AG04449 (cell line): ENCODE results near the gene ULK4.

Experiments
- CTCF ChIA-PET: fragments of 350-600 bp; formaldehyde crosslinking; extraction: SDS; loops from one replicate; lab custom pipeline; 2021; ENCODE audit warnings: antibody characterized with exemption; lab: Yijun Ruan, JAX
- POLR2A ChIA-PET: fragments of 400-600, 350-600 bp; formaldehyde crosslinking; extraction: SDS; loops from one replicate; lab custom pipeline; 2020; ENCODE audit warnings: antibody characterized with exemption, inconsistent platforms; lab: Yijun Ruan, JAX
- DNase-seq: peaks from one replicate; pipeline ENCODE4 v3.0.0-alpha.2; 2010; ENCODE audit warnings: low read depth, low spot score
- H3K4me3 ChIP-seq: 2 replicates; pipeline ENCODE4 v1.5.1; 2011; ENCODE audit warnings: low read depth, mild to moderate bottlenecking, control low read depth, low read length
- TF ChIP-seq, protein P1 (sequence below): IDR thresholded peaks from one replicate; pipeline ENCODE4 v1.5.1; 2011; ENCODE audit warnings: mild to moderate bottlenecking, moderate library complexity, low read length, control low read depth, inconsistent platforms; ENCODE audit not compliant: insufficient read depth; ENCODE audit errors: missing control alignments

The ULK4 gene

DNA sequence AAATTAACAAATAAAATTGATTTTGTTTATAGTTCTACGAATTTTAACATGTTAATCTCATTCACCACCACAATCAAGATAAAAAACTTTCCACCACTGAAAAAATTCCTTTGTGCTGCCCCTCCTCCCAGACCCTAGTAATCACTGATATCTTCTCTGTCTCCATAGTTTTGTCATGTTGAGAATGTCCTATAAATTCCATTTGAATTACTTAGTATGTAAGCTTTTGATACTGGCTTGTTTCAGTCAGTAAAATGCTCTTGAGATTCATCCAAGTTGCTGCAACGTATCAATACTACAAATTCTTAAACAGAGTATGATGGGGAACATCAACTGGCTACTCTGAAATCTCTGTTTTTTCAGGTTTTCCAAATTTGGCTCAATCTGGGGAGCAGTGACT, 633.0 kb downstream of the ULK4 start:
- POLR2A ChIA-PET, result no interaction called here
- H3K4me3 ChIP-seq, result no peak overlapping the region
- TF ChIP-seq, protein P1, sequence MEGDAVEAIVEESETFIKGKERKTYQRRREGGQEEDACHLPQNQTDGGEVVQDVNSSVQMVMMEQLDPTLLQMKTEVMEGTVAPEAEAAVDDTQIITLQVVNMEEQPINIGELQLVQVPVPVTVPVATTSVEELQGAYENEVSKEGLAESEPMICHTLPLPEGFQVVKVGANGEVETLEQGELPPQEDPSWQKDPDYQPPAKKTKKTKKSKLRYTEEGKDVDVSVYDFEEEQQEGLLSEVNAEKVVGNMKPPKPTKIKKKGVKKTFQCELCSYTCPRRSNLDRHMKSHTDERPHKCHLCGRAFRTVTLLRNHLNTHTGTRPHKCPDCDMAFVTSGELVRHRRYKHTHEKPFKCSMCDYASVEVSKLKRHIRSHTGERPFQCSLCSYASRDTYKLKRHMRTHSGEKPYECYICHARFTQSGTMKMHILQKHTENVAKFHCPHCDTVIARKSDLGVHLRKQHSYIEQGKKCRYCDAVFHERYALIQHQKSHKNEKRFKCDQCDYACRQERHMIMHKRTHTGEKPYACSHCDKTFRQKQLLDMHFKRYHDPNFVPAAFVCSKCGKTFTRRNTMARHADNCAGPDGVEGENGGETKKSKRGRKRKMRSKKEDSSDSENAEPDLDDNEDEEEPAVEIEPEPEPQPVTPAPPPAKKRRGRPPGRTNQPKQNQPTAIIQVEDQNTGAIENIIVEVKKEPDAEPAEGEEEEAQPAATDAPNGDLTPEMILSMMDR, result no peak
- DNase-seq, result no peak
- CTCF ChIA-PET, result no interaction called here

DNA sequence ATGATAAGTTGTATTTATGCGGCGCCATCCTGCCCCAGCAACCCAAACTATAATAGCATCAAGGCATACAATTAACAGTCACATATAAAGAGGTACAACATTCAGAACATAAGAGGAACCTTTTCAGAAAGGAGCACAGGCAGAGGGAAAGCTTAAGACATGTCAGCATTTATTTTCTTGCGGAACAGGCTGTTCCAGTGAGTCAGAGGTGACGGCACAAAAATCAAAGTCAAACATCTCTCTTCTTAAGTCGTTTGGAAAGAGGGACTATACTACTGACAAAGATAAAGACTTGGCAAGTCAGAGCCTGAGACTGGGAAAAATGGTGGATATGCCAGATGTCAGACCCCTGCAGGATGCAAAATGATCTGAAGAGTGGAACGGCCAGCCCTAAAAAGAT, 634.2 kb downstream of the ULK4 start:
- TF ChIP-seq, protein P1, result no peak
- no peak overlapping the region for H3K4me3 ChIP-seq
- POLR2A ChIA-PET, result no interaction called here
- CTCF ChIA-PET, result no interaction called here
- no peak for DNase-seq

DNA sequence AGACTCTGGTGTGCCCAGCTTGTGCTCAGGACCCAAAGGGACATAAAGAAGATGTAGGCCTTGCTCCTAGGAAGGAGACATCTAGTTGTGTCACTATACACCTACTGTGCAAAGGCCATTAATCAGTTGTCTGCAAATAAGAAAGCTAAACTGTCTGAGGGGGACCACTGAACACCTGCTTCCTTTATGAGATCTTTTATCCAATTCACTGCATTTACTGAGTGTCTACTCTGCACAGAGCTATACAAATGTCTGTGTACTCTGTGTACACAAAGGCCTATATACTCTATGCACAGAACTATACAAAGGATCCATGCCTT, 637.8 kb downstream of the ULK4 start:
- H3K4me3 ChIP-seq, result no peak overlapping the region
- DNase-seq, result no peak
- CTCF ChIA-PET, result no interaction called here
- TF ChIP-seq, protein P1, result no peak
- POLR2A ChIA-PET, result interaction anchor here (0.7 kb wide), 1 partner anchor 10 kb away, joined by 3 read pairs; no protein-coding TSS in a partner anchor

DNA sequence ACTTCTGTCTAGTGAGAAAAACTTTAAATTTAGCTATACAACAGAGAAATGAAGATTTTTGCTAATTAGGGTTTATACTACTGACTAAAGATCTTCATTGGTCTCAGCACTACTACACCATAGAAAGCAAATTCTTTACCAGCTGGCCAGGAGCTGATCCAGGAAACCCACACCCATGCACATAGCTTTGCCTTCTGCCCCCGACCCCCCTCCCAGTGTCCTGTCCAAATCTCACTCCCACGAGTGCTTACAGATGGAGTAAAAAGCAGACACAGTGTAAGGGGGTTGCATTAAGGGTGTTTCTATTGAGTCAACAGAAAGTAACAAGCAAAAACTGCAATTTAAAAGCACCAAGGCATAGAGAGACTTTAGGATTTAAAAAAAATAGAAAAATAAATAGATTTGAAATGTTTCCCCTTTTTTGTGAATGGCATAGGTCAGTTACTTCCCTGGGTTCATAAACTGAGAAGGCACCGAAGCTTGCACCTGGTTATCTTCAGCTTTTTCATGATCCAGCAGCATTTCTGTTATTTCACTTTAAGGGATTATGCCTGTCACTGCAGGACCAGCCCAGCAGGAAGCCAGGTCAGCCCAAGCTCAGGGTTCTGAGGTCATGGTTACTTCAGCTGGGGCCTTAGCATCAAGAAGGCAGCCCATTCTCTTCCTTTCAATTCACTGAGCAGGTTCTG, 638.3 kb downstream of the ULK4 start:
- POLR2A ChIA-PET, result interaction anchor here (0.7 kb wide), 1 partner anchor 10 kb away, joined by 3 read pairs; no protein-coding TSS in a partner anchor

DNA sequence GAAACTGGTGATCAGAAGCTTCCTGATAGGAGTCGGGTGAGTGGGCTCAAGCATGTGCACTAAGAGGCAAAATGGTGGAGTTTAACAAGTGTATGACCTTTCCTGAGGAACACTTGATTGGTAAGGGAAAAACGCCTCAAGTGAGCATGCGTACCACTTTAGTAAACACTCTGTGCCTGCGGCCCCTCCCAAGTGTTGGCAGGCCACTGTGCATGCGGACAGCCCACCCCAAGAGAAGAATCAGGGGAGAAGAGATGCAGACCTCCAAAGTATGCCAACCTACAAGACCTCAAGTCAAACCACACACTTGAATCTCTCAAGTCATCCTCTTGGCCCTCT, 640.3 kb downstream of the ULK4 start:
- DNase-seq, result no peak
- ChIA-PET POLR2A (no interaction called here), CTCF (no interaction called here)
- H3K4me3 ChIP-seq, result no peak overlapping the region
- TF ChIP-seq, protein P1, result no peak

More for the DNA sequence above, 638.3 kb downstream of the ULK4 start:
- no peak for DNase-seq
- no peak overlapping the region for H3K4me3 ChIP-seq
- TF ChIP-seq, protein P1, result no peak
- CTCF ChIA-PET, result interaction anchor here (0.7 kb wide), 1 partner anchor 740 kb away, joined by 3 read pairs; no protein-coding TSS in a partner anchor

DNA sequence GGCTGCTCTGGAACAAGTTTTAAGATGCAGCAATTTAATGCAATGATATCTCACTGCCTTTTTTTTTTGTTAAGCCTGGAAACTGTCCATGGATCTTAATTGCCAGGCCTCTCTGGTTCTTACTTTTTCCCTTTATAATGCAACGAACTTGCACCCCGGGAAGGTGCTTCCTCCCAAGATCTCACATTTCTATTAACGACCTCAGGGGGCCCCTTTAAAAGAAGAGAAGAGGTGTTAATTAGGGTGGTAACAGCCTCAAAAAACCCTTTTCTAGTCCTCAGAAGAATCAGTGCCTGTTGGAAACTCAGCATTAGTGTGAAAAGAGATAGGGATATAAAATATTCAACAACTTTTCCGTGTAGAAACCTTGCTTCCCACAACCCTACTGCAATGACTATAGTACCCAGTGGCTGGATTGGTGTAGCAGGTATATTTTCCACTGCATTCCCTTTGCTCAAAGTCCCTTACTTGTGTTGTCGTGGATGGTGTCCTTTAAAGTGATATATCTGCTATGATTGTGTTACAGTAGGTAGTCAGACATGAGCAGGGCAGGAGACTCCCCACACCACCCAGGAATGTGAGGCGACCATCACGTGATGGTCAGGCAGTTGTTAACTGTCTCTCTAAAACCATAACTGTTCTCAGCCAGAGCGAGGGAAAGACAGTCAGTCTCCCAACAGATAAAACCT, 640.8 kb downstream of the ULK4 start:
- TF ChIP-seq, protein P1, result no peak
- DNase-seq, result no peak
- CTCF ChIA-PET, result no interaction called here
- no peak overlapping the region for H3K4me3 ChIP-seq
- POLR2A ChIA-PET, result no interaction called here
